Tibial nerve (tissue), 4 donors: Measurements from ENCODE around the gene SMS. TPM values are rescaled to one million over a fixed set of nuclear protein-coding genes. Genes with fewer than 3 reads are reported as not detected.

ENCODE experiments used
- DNase-seq, 2 donors: peaks; one replicate each; pipeline ENCODE4 v3.0.0-alpha.2; 2019; ENCODE audit warnings: low spot score in 2 of 2
- H3K27ac ChIP-seq, 4 donors: fragments of 200-600 bp; sonication (generic) in 3 of 4; one replicate each; pipeline ENCODE4 v1.5.1; 2017 to 2019; ENCODE audit warnings: mild to moderate bottlenecking in 1 of 4
- H3K27me3 ChIP-seq, 2 donors: fragments of 200-600 bp; sonication (generic) in 1 of 2; one replicate each; pipeline versions ENCODE4 v1.5.1 to v1.6.0; 2017 to 2019
- H3K36me3 ChIP-seq, 3 donors: fragments of 200-600 bp; sonication (generic); one replicate each; pipeline ENCODE4 v1.5.1; 2018 to 2019
- H3K4me1 ChIP-seq, 4 donors: fragments of 200-600 bp; sonication (generic) in 3 of 4; one replicate each; pipeline ENCODE4 v1.5.1; 2017 to 2019
- H3K4me3 ChIP-seq, 4 donors: fragments of 200-600 bp; sonication (generic) in 3 of 4; one replicate each; pipeline ENCODE4 v1.5.1; 2017 to 2019; ENCODE audit warnings: mild to moderate bottlenecking in 1 of 4, moderate library complexity in 1 of 4
- H3K9me3 ChIP-seq, 4 donors: fragments of 200-600 bp; sonication (generic) in 3 of 4; one replicate each; pipeline ENCODE4 v1.5.1; 2017 to 2019
- CTCF ChIP-seq, 5 experiments: fragments of 200-600 bp in 3 of 5; fragments of 450-650 bp in 2 of 5; sonication (generic) in 3 of 5; IDR thresholded peaks; one replicate each; pipeline ENCODE4 v1.5.1; 2016 to 2019; ENCODE audit warnings: antibody characterized with exemption in 5 of 5, mild to moderate bottlenecking in 3 of 5, moderate library complexity in 2 of 5
- EP300 ChIP-seq, 2 donors: sonication (generic); formaldehyde crosslinking; IDR thresholded peaks; one replicate each; pipeline ENCODE4 v1.6.1; 2017; ENCODE audit warnings: antibody characterized with exemption in 2 of 2, mild to moderate bottlenecking in 1 of 2
- POLR2A ChIP-seq, 2 donors: fragments of 450-650 bp; IDR thresholded peaks; one replicate each; pipeline ENCODE4 v1.6.1; 2017; ENCODE audit warnings: antibody characterized with exemption in 2 of 2, mild to moderate bottlenecking in 2 of 2, moderate library complexity in 2 of 2
- WGBS, 2 donors: methylation state at CpG; one replicate each; pipeline ENCODE4 v1.1.5; 2018; 5-methylcytosine and 5-hydroxymethylcytosine counted together
- total RNA-seq, 4 donors: library from RNA; depleted of rRNA; stranded (reverse); fragments of >200 nt; gene quantifications; one replicate each; pipeline ENCODE4 v1.1.0, GENCODE V29; 2016

The SMS gene
- total RNA-seq, 4 donors from 2014 or later = 19.9 to 36.7 (median 24.7) TPM

GRCh38 chrX:21943460-21944135 is 3.1 kb downstream of the SMS start:
- 54 to 57% methylated on average over 11 of the region's 11 CpGs for WGBS, 2 donors
- no peaks in the 10 kb centered on the region for H3K9me3 ChIP-seq
- H3K4me3 ChIP-seq = no peak overlapping the region
- H3K27me3 ChIP-seq = peaks cover 0 to 4% of the 10 kb centered on the region in 2 donors
- TF ChIP-seq CTCF (IDR thresholded peaks at IDR 0.05) = no peak
- TF ChIP-seq EP300 (IDR thresholded peaks at IDR 0.05) = no peak
- peak overlapping the region in 2 of 4 donors; percentile 56 to 77 for H3K27ac ChIP-seq
- no peaks in the 10 kb centered on the region for H3K36me3 ChIP-seq
- DNase-seq = no peak
- peaks cover 0 to 35% (median 0%) of the 10 kb centered on the region in 4 donors for H3K4me1 ChIP-seq

GRCh38 chrX:21944136-21944615 is 3.7 kb downstream of the SMS start:
- Histone ChIP-seq H3K9me3 (no peaks in the 10 kb centered on the region), H3K27ac (peak overlapping the region in 2 of 4 donors; percentile 20 to 77), H3K36me3 (no peaks in the 10 kb centered on the region), H3K4me3 (no peak overlapping the region), H3K27me3 (peaks cover 0 to under 1% of the 10 kb centered on the region in 2 donors), H3K4me1 (peaks cover 0 to 35% (median 0%) of the 10 kb centered on the region in 4 donors)
- TF ChIP-seq POLR2A (IDR thresholded peaks at IDR 0.05) (no peak), CTCF (IDR thresholded peaks at IDR 0.05) (no peak), EP300 (IDR thresholded peaks at IDR 0.05) (no peak)
- no peak for DNase-seq
- 85 to 89% methylated on average over 7 to 8 of the region's 8 CpGs for WGBS, 2 donors

- no peak overlapping the region for H3K4me3 ChIP-seq
- no peaks in the 10 kb centered on the region for H3K36me3 ChIP-seq
- no peaks in the 10 kb centered on the region for H3K9me3 ChIP-seq
- H3K4me1 ChIP-seq = peaks cover 0 to 35% (median 0%) of the 10 kb centered on the region in 4 donors
- 20 to 33% methylated on average over 7 of the region's 7 CpGs for WGBS, 2 donors
- TF ChIP-seq EP300 (IDR thresholded peaks at IDR 0.05) (no peak), CTCF (IDR thresholded peaks at IDR 0.05) (no peak), POLR2A (IDR thresholded peaks at IDR 0.05) (no peak)
- H3K27ac ChIP-seq = peak overlapping the region in 2 of 4 donors; percentile 47 to 77
- H3K27me3 ChIP-seq = no peaks in the 10 kb centered on the region
- DNase-seq = no peak
These were observed 6.6 kb downstream of the SMS start for GRCh38 chrX:21946925-21947641.

GRCh38 chrX:21947671-21948070 is 7.2 kb downstream of the SMS start:
- TF ChIP-seq POLR2A (IDR thresholded peaks at IDR 0.05) (no peak), CTCF (IDR thresholded peaks at IDR 0.05) (no peak), EP300 (IDR thresholded peaks at IDR 0.05) (no peak)
- H3K36me3 ChIP-seq = no peaks in the 10 kb centered on the region
- WGBS, 2 donors = 60% methylated on average over 6 of the region's 6 CpGs
- H3K27me3 ChIP-seq = no peaks in the 10 kb centered on the region
- no peaks in the 10 kb centered on the region for H3K9me3 ChIP-seq
- H3K4me1 ChIP-seq = peaks cover 0 to 35% (median 0%) of the 10 kb centered on the region in 4 donors
- peak overlapping the region in 1 of 4 donors; percentile 77 for H3K27ac ChIP-seq
- DNase-seq = no peak
- H3K4me3 ChIP-seq = no peak overlapping the region
